Medulla oblongata (tissue), 1 donor: ENCODE measurements around the gene AIFM2.
"Not testable (repeated sequence)": the region's sequence is repeated elsewhere in the genome, so short reads cannot be mapped to it uniquely, and the experiment has no call there.

Source experiments
- DNase-seq: peaks from one replicate; pipeline ENCODE4 v3.0.0-alpha.2; 2015; ENCODE audit errors: extremely low spot score

Gene AIFM2

GRCh38 chr10:70123166-70123565 is 9.5 kb downstream of the AIFM2 start:
- DNase-seq = not testable (repeated sequence)

- DNase-seq = no peak
Measured at GRCh38 chr10:70122742-70123141, 9.9 kb downstream of the AIFM2 start.

DNA sequence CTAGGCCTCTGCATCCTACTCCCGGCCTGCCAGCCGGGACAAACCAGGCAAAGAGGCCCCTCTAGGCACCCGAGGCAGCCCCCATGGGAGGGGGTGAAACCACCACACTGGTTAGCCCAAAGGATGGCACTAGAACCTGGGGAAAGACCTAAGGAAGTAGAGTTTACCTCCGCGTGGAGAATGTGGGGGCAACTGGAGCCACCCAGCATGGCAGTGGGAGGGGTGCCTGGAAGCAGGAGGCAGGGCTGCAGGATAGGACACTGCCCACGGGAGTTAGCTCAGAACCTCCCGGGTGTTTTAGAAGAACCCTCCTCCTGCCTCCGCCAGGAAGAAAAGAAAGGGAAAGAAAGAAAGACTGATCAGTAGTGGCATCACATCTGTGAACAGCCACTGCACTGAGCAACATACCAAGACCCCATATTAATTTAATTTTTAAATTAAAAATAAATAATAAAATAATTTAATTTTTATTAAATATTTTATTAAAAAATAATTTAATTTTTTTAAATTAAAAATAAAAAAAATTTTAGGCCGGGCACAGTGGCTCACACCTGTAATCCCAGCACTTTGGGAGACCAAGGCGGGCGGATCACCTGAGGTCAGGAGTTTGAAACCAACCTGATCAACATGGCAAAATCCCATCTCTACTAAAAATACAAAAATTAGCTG is 11.2 kb downstream of the AIFM2 start:
- no peak for DNase-seq

GRCh38 chr10:70120417-70120816 is 12.2 kb downstream of the AIFM2 start:
- DNase-seq = no peak

DNA sequence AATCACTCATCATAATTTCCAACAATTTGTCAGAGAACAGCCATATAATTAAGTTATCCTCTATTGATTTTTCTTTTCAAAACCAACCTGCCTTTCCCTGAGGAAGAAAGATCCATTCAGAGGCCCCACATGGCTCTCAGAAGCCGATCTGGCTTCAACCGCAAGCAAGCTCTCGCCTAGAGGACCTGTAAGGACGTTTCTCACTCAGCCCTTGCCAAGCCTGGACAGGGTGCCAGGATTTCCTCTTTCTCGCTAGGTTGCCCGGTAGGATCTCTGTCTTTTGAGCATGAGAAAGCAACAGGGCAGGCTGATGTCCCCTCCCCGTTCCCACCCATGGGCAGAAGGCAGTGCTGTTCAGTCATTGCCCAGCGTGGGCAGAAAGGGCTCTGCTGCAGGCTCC is 13.0 kb downstream of the AIFM2 start:
- no peak for DNase-seq

DNA sequence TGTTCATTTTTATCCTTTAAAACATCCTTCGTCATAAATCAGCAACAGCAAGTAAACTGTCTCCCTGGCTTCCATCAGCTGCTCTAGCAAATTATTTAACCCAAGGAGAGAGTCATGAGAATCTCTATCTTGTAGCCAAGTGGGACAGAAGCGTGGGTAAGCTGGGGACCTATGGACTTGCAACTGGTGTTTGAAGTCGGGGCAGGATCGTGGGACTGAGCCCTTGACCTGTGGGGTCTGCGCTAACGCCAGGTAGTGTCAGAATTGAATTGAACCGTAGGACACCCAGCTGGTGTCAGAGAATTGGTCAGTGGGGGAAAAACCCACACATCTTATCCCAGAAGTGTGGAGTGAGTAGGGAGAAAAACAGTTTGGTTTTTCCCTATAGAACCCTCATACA is 13.4 kb downstream of the AIFM2 start:
- no peak for DNase-seq

DNA sequence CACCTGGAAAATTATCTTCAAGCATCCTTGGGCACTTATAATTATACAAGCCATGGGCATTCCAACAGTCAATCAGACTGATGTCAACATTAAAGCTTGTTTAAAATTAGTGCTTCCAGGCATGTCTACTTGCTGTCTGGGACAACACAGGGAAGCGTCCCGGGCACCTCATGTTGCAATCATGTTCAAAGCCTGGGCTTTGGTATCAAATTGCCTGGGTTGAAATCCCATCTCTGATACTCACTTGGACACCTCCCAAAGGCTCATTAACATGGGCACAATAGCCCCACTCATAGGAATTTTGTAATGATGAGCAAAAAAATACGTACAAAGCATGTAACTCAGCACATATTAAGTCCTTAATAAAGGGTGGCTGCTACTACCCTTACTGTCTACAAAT is 14.4 kb downstream of the AIFM2 start:
- no peak for DNase-seq

DNA sequence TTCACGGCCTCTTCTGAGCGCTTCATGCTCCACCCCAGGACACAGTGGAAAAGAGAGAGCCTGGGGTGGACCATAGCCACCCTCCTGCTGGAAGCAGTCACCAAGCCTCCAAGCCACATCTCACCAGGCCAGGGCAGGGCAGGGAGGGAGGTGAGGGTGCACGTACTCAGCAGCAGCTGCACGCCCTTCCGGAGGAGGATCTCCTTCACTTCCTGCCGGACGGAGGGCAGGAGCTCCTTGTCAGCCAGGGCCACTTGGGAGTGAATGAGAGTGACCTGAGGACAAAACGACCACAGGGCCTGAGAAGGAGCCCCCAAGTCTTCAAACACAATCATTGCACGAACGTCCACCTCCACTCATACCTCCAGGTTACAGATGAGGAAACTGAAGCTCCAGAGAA is 15.0 kb downstream of the AIFM2 start:
- no peak for DNase-seq

DNA sequence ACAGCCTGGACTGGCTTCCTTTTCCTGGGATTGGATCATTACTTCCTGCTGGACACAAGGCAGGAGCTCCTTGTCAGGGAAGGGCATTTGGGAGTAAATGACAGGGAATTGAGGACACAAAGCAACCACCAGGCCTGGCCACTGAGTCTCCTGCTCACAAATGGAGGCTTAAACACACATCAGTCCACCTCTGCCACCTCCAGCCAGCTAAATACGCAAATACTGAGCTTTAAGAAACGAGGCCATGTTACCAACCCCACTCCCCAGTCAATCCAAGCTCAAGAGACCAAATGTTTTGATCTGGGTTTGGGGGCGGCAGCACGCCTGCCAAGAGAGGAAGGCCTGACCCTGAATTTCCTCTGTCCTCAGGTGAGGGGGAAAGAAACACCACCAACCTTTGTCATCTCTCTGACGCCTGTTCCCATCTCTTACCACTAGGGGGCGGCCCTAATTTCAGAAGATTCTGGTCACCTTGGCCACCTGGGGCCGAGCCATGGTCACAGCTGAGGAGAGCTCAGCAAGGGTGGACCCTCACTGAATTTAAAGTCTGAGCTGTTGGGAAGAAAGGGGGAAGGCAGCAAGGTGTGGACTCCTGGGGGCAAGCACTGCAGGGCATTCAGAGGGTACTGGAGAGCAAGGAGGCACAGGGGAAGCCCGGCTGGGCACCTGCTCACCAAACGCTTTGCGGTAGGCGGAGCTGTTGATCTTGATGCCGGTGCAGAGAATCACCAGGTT is 16.5 kb downstream of the AIFM2 start:
- DNase-seq = peak; percentile 53

DNA sequence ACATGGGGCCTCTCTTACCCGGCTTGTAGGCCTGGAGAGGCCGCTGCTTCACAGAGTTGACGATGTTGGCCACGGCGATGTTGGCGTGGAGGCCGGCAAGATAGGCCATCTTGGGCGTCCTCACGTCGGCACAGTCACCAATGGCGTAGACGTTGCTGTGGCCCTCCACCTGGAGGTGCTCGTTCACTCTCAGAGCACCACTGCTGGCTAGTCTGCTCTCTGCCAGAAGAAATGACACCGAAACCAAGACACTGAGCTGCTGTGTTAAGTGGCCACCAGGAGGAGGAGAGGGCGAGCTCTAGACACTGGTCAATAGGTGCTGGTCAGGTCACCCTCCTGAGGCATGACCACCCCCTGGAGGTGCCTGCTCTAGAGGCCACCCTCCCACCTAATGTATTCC is 17.7 kb downstream of the AIFM2 start:
- DNase-seq = no peak

DNA sequence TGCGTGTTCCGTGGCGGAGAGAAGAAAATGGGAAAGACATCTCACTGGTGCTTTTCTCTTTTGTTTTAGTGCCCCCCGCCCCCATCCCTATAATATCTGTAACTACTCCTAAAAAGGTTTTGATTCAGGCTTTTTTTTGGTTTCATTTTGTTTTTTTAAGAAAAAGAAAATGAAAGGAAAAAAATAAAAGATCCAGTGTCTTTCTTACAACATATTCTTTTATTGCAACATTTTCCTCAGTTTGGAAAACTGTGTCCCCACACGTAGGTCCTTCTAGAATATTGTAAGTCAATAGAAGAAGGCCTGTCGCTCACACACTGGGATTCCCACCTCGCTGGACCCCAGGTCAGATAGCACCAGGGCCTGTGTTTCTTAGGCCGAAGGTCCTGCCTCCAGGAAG is 20.6 kb downstream of the AIFM2 start:
- no peak for DNase-seq

- DNase-seq = no peak
Measured at GRCh38 chr10:70111496-70111895, 21.1 kb downstream of the AIFM2 start.

DNA sequence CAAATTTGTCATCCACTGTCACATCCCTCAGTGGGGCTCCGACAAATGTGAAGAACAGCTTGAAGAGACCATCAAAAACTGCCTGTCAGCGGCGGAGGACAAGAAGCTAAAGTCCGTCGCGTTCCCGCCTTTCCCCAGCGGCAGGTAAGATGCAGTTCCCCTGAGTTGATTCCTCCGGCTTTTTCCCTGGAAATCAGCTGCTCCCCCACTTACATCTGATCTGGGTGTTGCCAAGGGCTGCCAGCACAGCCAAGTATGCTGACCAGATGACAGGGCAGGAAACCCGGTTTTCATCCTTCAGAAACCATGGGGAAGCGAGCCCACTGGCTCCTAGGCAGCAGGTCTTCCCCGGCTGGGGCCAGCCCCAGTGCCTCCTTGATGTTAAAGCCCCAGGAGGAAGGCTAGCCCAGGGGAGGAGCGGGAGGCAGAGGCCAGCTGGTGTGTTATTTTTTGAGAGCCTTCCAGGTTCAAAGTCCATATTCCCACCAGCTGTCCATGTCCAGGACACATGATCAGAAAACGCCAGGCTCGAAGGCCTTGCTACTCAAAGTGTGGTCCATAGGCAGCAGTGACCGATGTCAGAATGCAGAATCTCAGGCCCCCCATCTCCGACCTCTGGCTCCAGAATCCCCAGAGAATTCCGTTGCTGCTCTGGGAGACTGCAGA is 23.4 kb downstream of the AIFM2 start:
- DNase-seq = no peak

DNA sequence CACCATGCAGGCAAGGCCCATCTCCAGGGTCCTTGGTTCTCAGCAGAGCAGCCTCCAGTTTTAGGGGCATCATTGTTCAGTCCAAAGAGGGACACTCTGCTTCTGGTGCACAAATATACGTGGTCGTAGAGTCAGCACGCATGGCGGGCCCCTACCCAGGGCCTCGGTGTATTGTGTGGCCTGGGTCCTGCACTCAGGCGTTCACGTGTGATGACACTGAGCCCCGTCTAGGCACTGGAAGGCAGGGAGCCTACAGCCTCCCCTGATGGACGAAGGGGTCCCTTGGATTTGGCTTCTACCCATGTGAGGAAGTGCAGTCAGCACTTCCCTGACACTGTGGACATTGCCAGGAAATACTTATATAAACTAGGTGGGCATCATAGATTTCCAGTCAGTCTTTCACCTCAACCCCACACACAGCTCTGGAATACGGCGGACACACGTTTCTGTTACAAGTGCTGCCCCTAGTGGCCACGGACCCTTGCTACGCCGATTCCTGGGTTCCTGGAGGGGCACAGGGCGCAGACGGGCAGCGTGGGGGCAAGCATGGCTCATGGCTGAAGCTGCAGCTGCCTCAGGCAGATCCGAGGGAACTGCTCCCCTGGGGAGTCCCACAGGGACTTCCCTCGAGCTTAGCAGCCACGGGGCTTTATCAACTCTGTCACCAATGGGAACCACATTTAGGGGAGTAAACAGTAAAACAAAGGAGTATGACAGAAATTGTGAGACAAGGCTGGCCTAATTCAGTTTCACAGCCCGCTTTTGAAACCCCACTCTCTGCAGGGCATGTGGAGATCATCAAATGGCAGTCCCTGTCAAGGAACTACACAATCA is 25.4 kb downstream of the AIFM2 start:
- no peak for DNase-seq

- DNase-seq = no peak
Measured at GRCh38 chr10:70101668-70102067, 31.0 kb downstream of the AIFM2 start.

DNA sequence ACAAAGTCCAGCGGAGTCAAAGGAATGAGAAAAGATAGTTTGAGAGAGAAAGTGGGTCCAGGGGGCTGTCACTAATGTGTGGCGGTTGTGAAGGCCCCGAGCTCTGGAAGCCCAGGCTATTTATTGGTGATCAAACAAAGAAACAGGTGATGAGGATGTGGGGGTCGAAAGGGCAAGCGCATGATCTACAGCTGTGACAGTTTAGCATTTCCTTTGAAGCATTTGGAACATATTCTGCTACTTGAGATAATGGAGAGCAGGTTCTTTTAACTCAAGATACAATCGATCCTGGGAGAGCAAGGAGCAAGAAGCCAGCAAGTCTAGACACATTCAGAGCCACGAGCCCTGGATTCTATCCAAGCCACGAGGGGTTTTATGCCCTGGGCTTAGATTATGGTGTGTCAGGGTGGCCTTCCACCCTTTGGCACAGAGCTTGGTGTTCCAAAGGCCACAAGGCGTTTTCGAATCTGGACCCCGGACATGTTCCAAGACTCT is 31.5 kb downstream of the AIFM2 start:
- DNase-seq = not testable (repeated sequence)

DNA sequence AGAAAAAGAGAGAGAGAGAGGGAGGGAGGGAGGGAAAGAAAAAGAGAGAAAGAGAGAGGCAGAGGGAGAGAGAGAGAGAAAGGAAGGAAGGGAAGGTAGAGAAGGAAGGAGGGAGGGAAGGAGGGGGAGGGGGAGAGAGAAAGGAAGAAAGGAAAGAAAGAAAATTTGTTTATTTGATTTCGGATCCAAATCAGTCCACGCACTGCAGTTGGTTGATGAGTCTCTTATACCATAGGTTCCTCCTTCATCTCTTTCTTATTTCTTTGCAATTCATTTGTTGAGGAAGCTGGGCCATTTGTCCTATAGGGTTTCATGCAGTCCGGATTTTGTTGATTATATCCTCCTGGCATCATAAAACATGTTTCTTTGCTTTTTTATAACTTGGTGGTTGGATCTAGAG is 34.4 kb downstream of the AIFM2 start:
- DNase-seq = no peak

- DNase-seq = no peak
Measured at GRCh38 chr10:70097459-70097858, 35.2 kb downstream of the AIFM2 start.

GRCh38 chr10:70096705-70097420 is 35.8 kb downstream of the AIFM2 start:
- DNase-seq = no peak

GRCh38 chr10:70096016-70096704 is 36.5 kb downstream of the AIFM2 start:
- DNase-seq = no peak

- DNase-seq = no peak
Measured at GRCh38 chr10:70094250-70094649, 38.4 kb downstream of the AIFM2 start.
